AG04450 (cell line): Measurements from ENCODE around the gene ASCC2. TPM values are rescaled to one million over a fixed set of nuclear protein-coding genes. Genes with fewer than 3 reads are reported as not detected.
"Not testable (repeated sequence)": the region's sequence is repeated elsewhere in the genome, so short reads cannot be mapped to it uniquely, and the experiment has no call there.

Experiments
- CTCF ChIA-PET: fragments of 300-600, 350-600 bp; formaldehyde crosslinking; extraction: SDS; loops from one replicate; lab custom pipeline; 2022; ENCODE audit warnings: antibody characterized with exemption, inconsistent platforms; lab: Charles Lee
- POLR2A ChIA-PET: fragments of 350-600 bp; formaldehyde crosslinking; extraction: SDS; loops from one replicate; lab custom pipeline; 2021; ENCODE audit warnings: antibody characterized with exemption, inconsistent platforms; lab: Yijun Ruan, JAX
- DNase-seq: peaks from one replicate; pipeline ENCODE4 v3.0.0-alpha.2; 2011; ENCODE audit warnings: low read depth, low spot score
- H3K27ac ChIP-seq: one replicate; pipeline ENCODE4 v1.5.1; 2012; ENCODE audit warnings: low read depth, low read length, control low read depth
- H3K27me3 ChIP-seq: one replicate; pipeline ENCODE4 v1.6.0; 2012; ENCODE audit warnings: low read length; ENCODE audit not compliant: control insufficient read depth, insufficient read depth
- H3K4me3 ChIP-seq: 2 replicates; pipeline ENCODE4 v1.5.1; 2011; ENCODE audit warnings: mild to moderate bottlenecking, low read depth, low read length, control low read depth
- H3K9me3 ChIP-seq: 2 replicates; pipeline ENCODE4 v1.5.1; 2012; ENCODE audit warnings: low read length; ENCODE audit not compliant: control insufficient read depth, insufficient read depth
- polyA plus RNA-seq: library from polyadenylated mRNA; depleted of rRNA; stranded (reverse); fragments of >200 nt; gene quantifications from 2 replicates; pipeline ENCODE4 v1.2.3, GENCODE V29; 2011
- TF ChIP-seq, protein P1 (sequence below): IDR thresholded peaks from 2 replicates; pipeline ENCODE4 v1.5.1; 2011; ENCODE audit warnings: low read depth, low read length, control low read depth, inconsistent platforms

The ASCC2 gene
- polyA plus RNA-seq, 1 experiment, result 45.9 TPM

DNA sequence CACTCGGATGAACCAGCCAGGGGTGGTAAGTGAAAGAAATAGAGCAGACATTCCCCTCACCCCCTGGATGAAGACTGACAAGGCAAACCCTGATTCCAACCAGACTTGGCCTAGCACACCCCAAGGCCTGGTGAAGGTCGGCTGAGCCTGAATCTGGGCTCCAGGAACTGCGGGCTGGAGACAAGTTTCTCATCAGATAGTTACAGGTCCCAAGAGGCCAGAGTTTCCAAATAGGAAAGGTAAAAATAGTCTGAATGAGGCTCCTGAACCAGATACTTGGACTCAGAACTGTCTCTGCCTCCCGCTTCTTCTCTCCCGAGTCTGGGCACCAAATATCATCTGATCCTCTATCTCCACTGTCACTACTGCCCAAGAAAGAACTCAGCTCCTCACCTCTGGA is 79.1 kb downstream of the ASCC2 start:
- no peaks in the 10 kb centered on the region for H3K9me3 ChIP-seq
- DNase-seq, result no peak
- H3K27me3 ChIP-seq, result no peaks in the 10 kb centered on the region
- ChIA-PET CTCF (no interaction called here), POLR2A (no interaction called here)
- TF ChIP-seq, protein P1, sequence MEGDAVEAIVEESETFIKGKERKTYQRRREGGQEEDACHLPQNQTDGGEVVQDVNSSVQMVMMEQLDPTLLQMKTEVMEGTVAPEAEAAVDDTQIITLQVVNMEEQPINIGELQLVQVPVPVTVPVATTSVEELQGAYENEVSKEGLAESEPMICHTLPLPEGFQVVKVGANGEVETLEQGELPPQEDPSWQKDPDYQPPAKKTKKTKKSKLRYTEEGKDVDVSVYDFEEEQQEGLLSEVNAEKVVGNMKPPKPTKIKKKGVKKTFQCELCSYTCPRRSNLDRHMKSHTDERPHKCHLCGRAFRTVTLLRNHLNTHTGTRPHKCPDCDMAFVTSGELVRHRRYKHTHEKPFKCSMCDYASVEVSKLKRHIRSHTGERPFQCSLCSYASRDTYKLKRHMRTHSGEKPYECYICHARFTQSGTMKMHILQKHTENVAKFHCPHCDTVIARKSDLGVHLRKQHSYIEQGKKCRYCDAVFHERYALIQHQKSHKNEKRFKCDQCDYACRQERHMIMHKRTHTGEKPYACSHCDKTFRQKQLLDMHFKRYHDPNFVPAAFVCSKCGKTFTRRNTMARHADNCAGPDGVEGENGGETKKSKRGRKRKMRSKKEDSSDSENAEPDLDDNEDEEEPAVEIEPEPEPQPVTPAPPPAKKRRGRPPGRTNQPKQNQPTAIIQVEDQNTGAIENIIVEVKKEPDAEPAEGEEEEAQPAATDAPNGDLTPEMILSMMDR, result no peak
- H3K27ac ChIP-seq, result no peak overlapping the region
- no peak overlapping the region for H3K4me3 ChIP-seq

DNA sequence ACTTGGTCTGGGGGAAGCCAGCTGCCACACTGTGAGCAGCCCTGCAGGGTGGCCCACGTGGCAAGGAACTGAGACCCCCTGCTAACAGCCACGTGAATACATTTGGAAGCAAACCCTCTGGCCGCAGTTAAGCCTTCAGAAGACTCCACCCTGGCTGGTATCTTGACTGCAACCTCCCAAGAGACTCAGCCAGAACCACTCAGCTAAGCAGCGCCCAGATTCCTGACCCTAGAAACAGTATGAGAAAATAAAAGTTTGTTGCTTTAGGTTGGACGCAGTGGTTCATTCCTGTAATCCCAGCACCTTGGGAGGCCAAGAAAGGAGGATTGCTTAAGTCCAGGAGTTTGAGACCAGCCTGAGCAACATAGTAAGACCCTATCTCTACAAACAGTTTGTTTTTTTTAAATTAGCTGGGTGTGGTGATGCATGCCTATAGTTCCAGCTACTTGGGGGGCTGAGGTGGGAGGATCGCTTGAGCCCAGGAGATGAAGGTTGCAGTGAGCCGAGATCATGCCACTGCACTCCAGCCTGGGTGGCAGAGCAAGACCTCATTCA is 79.9 kb downstream of the ASCC2 start:
- DNase-seq, result no peak
- Histone ChIP-seq H3K27ac (no peak overlapping the region), H3K4me3 (no peak overlapping the region), H3K27me3 (no peaks in the 10 kb centered on the region), H3K9me3 (no peaks in the 10 kb centered on the region)
- ChIA-PET CTCF (no interaction called here), POLR2A (no interaction called here)
- TF ChIP-seq, protein P1, result no peak

DNA sequence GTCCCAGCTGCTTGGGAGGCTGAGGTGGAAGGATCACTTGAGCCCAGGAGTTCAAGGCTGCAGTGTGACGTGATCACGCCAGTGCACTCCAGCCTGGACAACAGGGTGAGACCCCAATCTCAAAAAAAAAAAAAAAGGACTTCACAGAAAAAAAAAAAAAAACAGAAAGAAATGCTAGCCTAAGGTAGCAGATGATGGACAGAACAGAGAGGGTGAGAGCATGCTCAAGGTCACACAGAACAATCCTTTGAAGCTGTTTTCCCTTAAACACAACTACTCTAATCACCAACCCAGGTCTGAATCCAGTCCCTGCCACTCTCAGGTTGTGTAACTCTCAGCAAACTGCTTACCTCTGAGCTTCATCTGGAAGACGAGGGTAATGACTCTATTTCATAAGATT is 81.0 kb downstream of the ASCC2 start:
- no peaks in the 10 kb centered on the region for H3K27me3 ChIP-seq
- ChIA-PET POLR2A (interaction anchor here (0.7 kb wide), 1 partner anchor 464 kb away, joined by 3 read pairs; no protein-coding TSS in a partner anchor), CTCF (interaction anchor here (0.9 kb wide), 1 partner anchor 248 kb away, joined by 4 read pairs; no protein-coding TSS in a partner anchor)
- no peaks in the 10 kb centered on the region for H3K9me3 ChIP-seq
- H3K27ac ChIP-seq, result no peak overlapping the region
- no peak for DNase-seq
- TF ChIP-seq, protein P1, result no peak
- no peak overlapping the region for H3K4me3 ChIP-seq

DNA sequence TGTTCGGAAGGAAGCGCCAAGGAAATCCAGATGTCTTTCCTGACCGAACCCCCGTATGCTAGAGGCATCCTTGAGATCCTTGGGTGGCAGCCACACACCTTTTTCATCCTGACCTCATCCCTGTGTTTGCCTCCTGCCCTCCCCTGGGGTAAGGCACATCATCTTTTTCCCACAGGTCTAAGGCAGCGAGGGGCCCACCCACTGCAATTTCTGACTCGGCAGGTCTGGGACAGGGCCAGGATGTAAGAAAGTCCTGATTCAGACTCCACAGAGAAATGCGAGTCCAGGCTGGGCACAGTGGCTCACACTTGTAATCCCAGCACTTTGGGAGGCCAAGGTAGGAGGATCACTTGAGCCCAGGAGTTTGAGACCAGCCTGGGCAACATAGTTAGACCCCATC is 81.7 kb downstream of the ASCC2 start:
- DNase-seq, result no peak
- no peaks in the 10 kb centered on the region for H3K9me3 ChIP-seq
- no peaks in the 10 kb centered on the region for H3K27me3 ChIP-seq
- H3K4me3 ChIP-seq, result no peak overlapping the region
- no peak overlapping the region for H3K27ac ChIP-seq
- TF ChIP-seq, protein P1, result no peak
- POLR2A ChIA-PET, result no interaction called here
- CTCF ChIA-PET, result no interaction called here

DNA sequence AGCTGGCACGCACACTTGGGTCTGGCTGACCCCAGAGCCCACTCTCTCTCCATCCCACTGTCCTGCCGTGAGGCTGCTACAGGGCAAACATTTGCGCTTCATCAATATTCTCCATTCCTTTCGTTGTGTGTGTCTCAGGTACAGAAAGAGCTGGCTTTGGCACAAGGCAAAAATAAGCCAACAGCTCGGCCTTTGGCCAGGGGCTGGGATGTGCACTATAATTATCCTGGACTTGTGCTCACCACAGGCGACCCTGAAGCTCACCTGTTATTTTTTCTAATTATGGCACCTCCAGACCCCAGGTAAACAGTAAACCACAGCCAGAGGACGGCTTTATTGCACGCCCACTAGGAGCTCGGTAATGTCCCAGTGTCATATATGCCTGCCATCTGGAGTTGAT is 82.2 kb downstream of the ASCC2 start:
- DNase-seq, result no peak
- ChIA-PET CTCF (no interaction called here), POLR2A (no interaction called here)
- TF ChIP-seq, protein P1, result no peak
- Histone ChIP-seq H3K9me3 (no peaks in the 10 kb centered on the region), H3K27ac (no peak overlapping the region), H3K27me3 (no peaks in the 10 kb centered on the region), H3K4me3 (no peak overlapping the region)

DNA sequence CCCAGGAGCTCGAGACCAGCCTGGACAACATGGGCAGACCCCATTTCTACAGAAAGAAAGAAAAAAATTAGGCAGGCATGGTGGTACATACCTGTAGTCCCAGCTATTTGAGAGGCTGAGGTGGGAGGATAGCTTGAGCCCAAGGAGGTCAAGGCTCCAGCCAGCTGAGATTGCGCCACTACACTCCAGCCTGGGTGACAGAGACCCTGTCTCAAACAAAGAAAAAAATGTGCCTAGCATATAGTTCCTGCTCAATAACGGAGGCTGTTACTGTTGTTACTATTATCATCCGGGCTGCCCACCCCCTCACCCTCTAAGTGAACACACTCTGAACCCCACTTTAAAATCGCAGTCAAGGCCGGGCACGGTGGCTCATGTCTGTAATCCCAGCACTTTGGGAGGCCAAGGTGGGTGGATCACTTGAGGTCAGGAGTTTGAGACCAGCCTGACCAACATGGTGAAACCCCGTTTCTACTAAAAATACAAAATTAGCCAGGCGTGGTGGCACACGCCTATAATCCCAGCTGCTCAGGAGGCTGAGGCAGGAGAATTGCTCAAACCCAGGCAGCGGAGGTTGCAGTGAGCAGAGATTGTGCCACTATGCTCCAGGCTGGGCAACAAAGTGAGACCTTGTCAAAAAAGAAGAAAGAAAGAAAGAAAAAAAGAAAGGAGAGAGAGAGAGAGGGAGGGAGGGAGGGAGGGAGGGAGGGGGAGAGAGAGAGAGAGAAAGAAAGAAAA is 83.2 kb downstream of the ASCC2 start:
- H3K4me3 ChIP-seq, POLR2A ChIA-PET, CTCF ChIA-PET, H3K9me3 ChIP-seq, H3K27me3 ChIP-seq, DNase-seq, H3K27ac ChIP-seq: not testable (repeated sequence)
